DOHH2 (cell line): ENCODE results near the gene PGAP3.

Experiments
- H3F3A ChIP-seq: fragments of 200-600 bp; sonication (generic), shearing (Covaris generic); 2 replicates; pipeline ENCODE4 v1.6.0; 2016; ENCODE audit warnings: antibody characterized with exemption, mild to moderate bottlenecking; ENCODE audit not compliant: control insufficient read depth, insufficient read depth
- H3K27ac ChIP-seq: fragments of 200-600 bp; sonication (generic); 2 replicates; pipeline ENCODE4 v1.5.1; 2014; ENCODE audit warnings: low read depth, mild to moderate bottlenecking, low read length, moderate library complexity
- H3K27me3 ChIP-seq: fragments of 200-600 bp; sonication (generic); 2 replicates; pipeline ENCODE4 v1.6.1; 2014; ENCODE audit warnings: mild to moderate bottlenecking, low read length, mixed read lengths; ENCODE audit not compliant: control insufficient read depth
- H3K36me3 ChIP-seq: fragments of 200-600 bp; sonication (generic); 2 replicates; pipeline ENCODE4 v1.6.1; 2014; ENCODE audit warnings: mild to moderate bottlenecking, low read length, moderate library complexity, mixed read lengths; ENCODE audit not compliant: control insufficient read depth
- H3K4me1 ChIP-seq: fragments of 200-600 bp; sonication (generic); 2 replicates; pipeline ENCODE4 v1.6.1; 2014; ENCODE audit warnings: mild to moderate bottlenecking, low read length, mixed read lengths; ENCODE audit not compliant: control insufficient read depth
- H3K4me2 ChIP-seq: fragments of 200-600 bp; sonication (generic); 2 replicates; pipeline ENCODE4 v1.6.0; 2014; ENCODE audit warnings: mild to moderate bottlenecking, low read length, moderate library complexity
- H3K4me3 ChIP-seq: fragments of 200-600 bp; sonication (generic); 2 replicates; pipeline ENCODE4 v1.5.1; 2014; ENCODE audit warnings: mild to moderate bottlenecking, low read length, mixed read lengths
- H3K79me2 ChIP-seq: fragments of 200-600 bp; sonication (generic); 2 replicates; pipeline ENCODE4 v1.6.1; 2014; ENCODE audit warnings: mild to moderate bottlenecking, low read length, mixed read lengths; ENCODE audit not compliant: control insufficient read depth
- H3K9me2 ChIP-seq: fragments of 200-600 bp; sonication (generic); replicated peaks from 2 replicates; pipeline ENCODE4 v1.6.1; 2014; ENCODE audit warnings: mild to moderate bottlenecking, low read length, mixed read lengths; ENCODE audit not compliant: control insufficient read depth
- H3K9me3 ChIP-seq: fragments of 200-600 bp; sonication (generic); 2 replicates; pipeline ENCODE4 v1.6.1; 2014; ENCODE audit warnings: antibody characterized with exemption, low read length, mixed read lengths; ENCODE audit not compliant: control insufficient read depth, insufficient read depth
- H4K20me1 ChIP-seq: fragments of 200-600 bp; sonication (generic); 2 replicates; pipeline ENCODE4 v1.6.0; 2014; ENCODE audit warnings: low read depth, mild to moderate bottlenecking, antibody characterized with exemption, low read length, moderate library complexity; ENCODE audit not compliant: control insufficient read depth, insufficient read depth
- CTCF ChIP-seq: fragments of 200-600 bp; sonication (generic); IDR thresholded peaks from one replicate; pipeline ENCODE4 v1.5.1; 2014; ENCODE audit warnings: antibody characterized with exemption, mild to moderate bottlenecking, low read depth, low read length; ENCODE audit not compliant: poor library complexity, severe bottlenecking
- EZH2phosphoT487 ChIP-seq: fragments of 200-600 bp; sonication (generic); IDR thresholded peaks from 2 replicates; pipeline ENCODE4 v1.6.1; 2017; ENCODE audit warnings: borderline replicate concordance, mild to moderate bottlenecking, antibody characterized with exemption, low read length, moderate library complexity, mixed read lengths

Gene PGAP3

GRCh38 chr17:39638317-39638716 is 49.5 kb downstream of the PGAP3 start:
- Histone ChIP-seq H3K79me2 (peaks cover 65% of the 10 kb centered on the region), H3K4me1 (peaks cover 29% of the 10 kb centered on the region)

GRCh38 chr17:39636927-39637736 is 50.7 kb downstream of the PGAP3 start, which contains the start of gene STARD3:
Gene STARD3 (plus strand): TSS chr17:39637144. CDS start chr17:39653532, 16,388 bp downstream.
- Histone ChIP-seq H3K79me2 (peaks cover 53% of the 10 kb centered on the region), H3K9me3 (no peaks in the 10 kb centered on the region), H3F3A (no peaks in the 10 kb centered on the region), H3K4me3 (peak within 1 kb of the TSS; percentile 99), H3K27me3 (no peaks in the 10 kb centered on the region), H4K20me1 (0 out of 2 replicates have a peak, but pooled peaks cover 2% of the 10 kb centered on the region), H3K36me3 (peaks cover 9% of the 10 kb centered on the region; the same call in 1 of the 2 replicates), H3K27ac (peak within 1 kb of the TSS; percentile 62), H3K4me2 (peak within 1 kb of the TSS; percentile 99), H3K9me2 (no peaks in the 10 kb centered on the region), H3K4me1 (peaks cover 29% of the 10 kb centered on the region)
- TF ChIP-seq EZH2phosphoT487 (no peak), CTCF (peak; percentile 28)

More at GRCh38 chr17:39638317-39638716, 49.5 kb downstream of the PGAP3 start:
- H3K9me2 ChIP-seq = no peaks in the 10 kb centered on the region
- H3K36me3 ChIP-seq = peaks cover 9% of the 10 kb centered on the region; the same call in 1 of the 2 replicates
- H4K20me1 ChIP-seq = peaks cover 11% of the 10 kb centered on the region; the same call in 1 of the 2 replicates
- TF ChIP-seq EZH2phosphoT487 (no peak), CTCF (no peak)
- peak overlapping the region; percentile 99 for H3K4me3 ChIP-seq
- no peaks in the 10 kb centered on the region for H3K9me3 ChIP-seq
- peak overlapping the region; percentile 99 for H3K4me2 ChIP-seq
- no peak overlapping the region for H3K27ac ChIP-seq
- no peaks in the 10 kb centered on the region for H3K27me3 ChIP-seq
- no peaks in the 10 kb centered on the region for H3F3A ChIP-seq

GRCh38 chr17:39636587-39636926 is 51.3 kb downstream of the PGAP3 start:
- H3K79me2 ChIP-seq = peaks cover 47% of the 10 kb centered on the region
- no peaks in the 10 kb centered on the region for H3F3A ChIP-seq
- peak overlapping the region; percentile 99 for H3K4me2 ChIP-seq
- peaks cover 29% of the 10 kb centered on the region for H3K4me1 ChIP-seq
- H3K27ac ChIP-seq = peak overlapping the region; percentile 62
- no peak for TF ChIP-seq CTCF
- no peak for TF ChIP-seq EZH2phosphoT487
- H3K36me3 ChIP-seq = peaks cover 9% of the 10 kb centered on the region; the same call in 1 of the 2 replicates
- H4K20me1 ChIP-seq = no peaks in the 10 kb centered on the region
- no peaks in the 10 kb centered on the region for H3K9me2 ChIP-seq
- H3K9me3 ChIP-seq = no peaks in the 10 kb centered on the region
- H3K4me3 ChIP-seq = peak overlapping the region; percentile 99
- no peaks in the 10 kb centered on the region for H3K27me3 ChIP-seq
